GM23338 (cell line): ENCODE measurements around the gene ACSL4.

Experiments used
- EZH2 ChIP-seq: fragments of 200-600 bp; sonication (generic); IDR thresholded peaks from one replicate; pipeline ENCODE4 v1.8.0; 2017; ENCODE audit warnings: antibody characterized with exemption, mild to moderate bottlenecking, low read depth; ENCODE audit not compliant: unreplicated experiment
- EZH2phosphoT487 ChIP-seq: fragments of 200-600 bp; sonication (generic); IDR thresholded peaks from one replicate; pipeline ENCODE4 v1.8.1; 2018; ENCODE audit warnings: antibody characterized with exemption; ENCODE audit not compliant: unreplicated experiment
- POLR2AphosphoS5 ChIP-seq: IDR thresholded peaks from 2 replicates; pipeline ENCODE4 v1.6.1; 2016; ENCODE audit warnings: antibody characterized with exemption, low read depth
- ZNF114 ChIP-seq: fragments of 250-450 bp; sonication (Bioruptor Pico); IDR thresholded peaks from 2 replicates; pipeline ENCODE4 v1.5.0; 2020; ENCODE audit warnings: mild to moderate bottlenecking, moderate library complexity
- TF ChIP-seq, protein P1 (sequence below), 2 experiments: fragments of 200-600 bp in 1 of 2; sonication (generic) in 1 of 2; conservative IDR thresholded peaks; 2 replicates each; pipeline versions ENCODE4 v1.5.1 to v1.6.1; 2016 to 2017; ENCODE audit warnings: antibody characterized with exemption in 2 of 2, low read depth in 2 of 2, mild to moderate bottlenecking in 2 of 2, moderate library complexity in 1 of 2

DNA sequence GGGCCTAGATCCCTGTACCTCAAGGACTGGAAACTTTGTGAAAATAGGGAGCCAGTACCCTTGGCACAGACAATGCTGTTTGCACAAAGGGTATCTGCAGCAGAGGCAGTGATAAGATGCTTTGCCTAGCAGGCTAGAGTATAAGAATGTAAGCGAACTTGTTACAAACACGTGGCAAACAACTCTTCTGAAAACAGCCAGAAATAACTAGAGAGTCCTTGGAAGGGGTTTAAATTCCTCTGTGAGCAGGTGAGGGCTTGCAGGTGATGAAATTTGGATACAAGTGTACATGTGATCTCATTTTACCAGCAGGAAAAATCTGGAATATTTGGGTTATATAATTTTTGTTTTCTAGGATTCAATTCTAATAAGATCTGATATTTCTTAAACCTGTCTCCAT lies 18.6 kb upstream of the ACSL4 start:
- TF ChIP-seq, protein P1, sequence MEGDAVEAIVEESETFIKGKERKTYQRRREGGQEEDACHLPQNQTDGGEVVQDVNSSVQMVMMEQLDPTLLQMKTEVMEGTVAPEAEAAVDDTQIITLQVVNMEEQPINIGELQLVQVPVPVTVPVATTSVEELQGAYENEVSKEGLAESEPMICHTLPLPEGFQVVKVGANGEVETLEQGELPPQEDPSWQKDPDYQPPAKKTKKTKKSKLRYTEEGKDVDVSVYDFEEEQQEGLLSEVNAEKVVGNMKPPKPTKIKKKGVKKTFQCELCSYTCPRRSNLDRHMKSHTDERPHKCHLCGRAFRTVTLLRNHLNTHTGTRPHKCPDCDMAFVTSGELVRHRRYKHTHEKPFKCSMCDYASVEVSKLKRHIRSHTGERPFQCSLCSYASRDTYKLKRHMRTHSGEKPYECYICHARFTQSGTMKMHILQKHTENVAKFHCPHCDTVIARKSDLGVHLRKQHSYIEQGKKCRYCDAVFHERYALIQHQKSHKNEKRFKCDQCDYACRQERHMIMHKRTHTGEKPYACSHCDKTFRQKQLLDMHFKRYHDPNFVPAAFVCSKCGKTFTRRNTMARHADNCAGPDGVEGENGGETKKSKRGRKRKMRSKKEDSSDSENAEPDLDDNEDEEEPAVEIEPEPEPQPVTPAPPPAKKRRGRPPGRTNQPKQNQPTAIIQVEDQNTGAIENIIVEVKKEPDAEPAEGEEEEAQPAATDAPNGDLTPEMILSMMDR (conservative IDR thresholded peaks at IDR 0.05; ENCODE audit: low read depth in 2 of 2), result no peak
- TF ChIP-seq POLR2AphosphoS5 (no peak), ZNF114 (CRISPR knock-in tag) (no peak), EZH2 (no peak), EZH2phosphoT487 (no peak)
